GM12872 (cell line): ENCODE results near the gene SCAPER.

Source experiments
- CTCF ChIP-seq: IDR thresholded peaks from 3 replicates; pipeline ENCODE4 v1.5.1; 2011; ENCODE audit warnings: low read depth, mild to moderate bottlenecking, low read length, moderate library complexity; ENCODE audit not compliant: insufficient read depth

Gene SCAPER

GRCh38 chr15:76376816-76377215 is 528.3 kb downstream of the SCAPER start:
- no peak for TF ChIP-seq CTCF

GRCh38 chr15:76376029-76376428 is 529.1 kb downstream of the SCAPER start:
- no peak for TF ChIP-seq CTCF

DNA sequence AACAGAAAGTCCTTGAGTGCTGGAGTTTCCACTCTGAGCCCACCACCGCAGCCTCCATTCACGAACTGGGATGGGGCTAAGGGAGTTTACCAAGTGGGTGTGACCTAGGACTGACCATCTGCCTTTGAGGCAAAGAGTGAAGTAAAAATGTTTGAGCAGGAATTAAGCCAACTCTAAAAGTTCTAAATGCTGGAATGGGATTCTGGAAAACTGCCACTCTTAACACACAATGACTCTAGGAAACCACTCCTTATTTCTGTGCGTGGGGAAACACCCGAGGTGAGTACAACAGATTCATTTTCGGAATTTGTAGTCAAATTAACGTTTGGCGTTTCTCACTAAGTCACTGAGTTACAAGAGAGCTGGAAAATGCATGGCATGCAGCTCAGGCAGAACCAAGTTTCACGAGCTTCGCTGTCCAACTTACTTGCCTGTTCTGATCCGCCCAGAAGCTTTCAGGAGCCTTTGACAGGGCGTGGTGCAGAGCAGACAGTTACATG is 537.0 kb downstream of the SCAPER start:
- no peak for TF ChIP-seq CTCF

GRCh38 chr15:76366714-76367113 is 538.4 kb downstream of the SCAPER start:
- no peak for TF ChIP-seq CTCF

DNA sequence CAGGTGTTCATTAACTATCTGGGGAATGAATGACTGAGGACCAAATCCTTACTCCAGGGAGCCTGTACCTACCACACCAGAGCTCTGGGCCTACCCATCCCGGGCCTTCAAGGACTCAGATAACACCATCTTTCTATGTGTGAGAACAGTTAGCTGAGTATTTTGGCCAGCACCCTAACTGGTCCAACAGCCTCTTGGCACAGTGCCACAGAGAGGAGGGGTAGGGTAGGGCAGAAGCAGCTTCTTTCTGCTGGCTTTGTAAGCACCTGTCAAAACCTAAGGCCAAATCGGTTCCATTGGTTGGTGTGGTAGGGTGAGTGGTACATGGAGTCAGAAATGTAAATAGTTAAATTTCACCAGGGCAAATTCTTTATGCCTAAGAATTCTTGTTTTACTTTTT is 541.9 kb downstream of the SCAPER start:
- no peak for TF ChIP-seq CTCF

GRCh38 chr15:76360416-76360815 is 544.7 kb downstream of the SCAPER start:
- no peak for TF ChIP-seq CTCF

GRCh38 chr15:76359152-76359551 is 546.0 kb downstream of the SCAPER start:
- no peak for TF ChIP-seq CTCF

DNA sequence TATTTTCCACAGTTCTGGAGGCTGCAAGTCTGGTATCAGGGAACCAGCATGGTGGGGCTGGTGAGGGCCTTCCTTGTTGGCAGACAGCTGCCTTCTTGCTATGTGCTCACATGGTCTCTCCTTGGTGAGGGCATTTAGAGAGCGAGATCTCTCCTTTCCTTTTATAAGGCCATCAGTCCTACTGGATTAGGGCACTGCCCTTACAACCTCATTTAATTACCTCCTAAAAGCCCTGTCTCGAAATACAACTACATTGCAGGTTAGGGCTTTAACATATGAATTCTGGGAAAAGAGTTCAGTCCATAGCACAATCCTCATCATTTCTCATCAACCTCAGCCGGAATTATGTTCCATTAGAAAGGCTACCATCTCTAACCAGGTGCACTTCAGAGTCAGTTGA is 546.7 kb downstream of the SCAPER start:
- no peak for TF ChIP-seq CTCF
